GM13977 (cell line): ENCODE results near the gene ACO2.

Experiments used
- DNase-seq: peaks from one replicate; pipeline ENCODE4 v3.0.0; 2012; ENCODE audit warnings: low spot score
- CTCF ChIP-seq: IDR thresholded peaks from 2 replicates; pipeline ENCODE4 v1.5.1; 2012; ENCODE audit warnings: mild to moderate bottlenecking, control low read depth; ENCODE audit not compliant: insufficient read depth; ENCODE audit errors: extremely low read depth, missing control alignments
- in situ Hi-C: fragments of 300-500 bp; cut with MboI; formaldehyde crosslinking; loops from one replicate; pipeline ENCODE4 v1.12.0; 2022; ENCODE audit warnings: low sequenced_read_pairs, low pct_unique_long_range_greater_than_20kb, mixed read lengths, inconsistent platforms; ENCODE audit not compliant: unreplicated experiment

Gene ACO2

DNA sequence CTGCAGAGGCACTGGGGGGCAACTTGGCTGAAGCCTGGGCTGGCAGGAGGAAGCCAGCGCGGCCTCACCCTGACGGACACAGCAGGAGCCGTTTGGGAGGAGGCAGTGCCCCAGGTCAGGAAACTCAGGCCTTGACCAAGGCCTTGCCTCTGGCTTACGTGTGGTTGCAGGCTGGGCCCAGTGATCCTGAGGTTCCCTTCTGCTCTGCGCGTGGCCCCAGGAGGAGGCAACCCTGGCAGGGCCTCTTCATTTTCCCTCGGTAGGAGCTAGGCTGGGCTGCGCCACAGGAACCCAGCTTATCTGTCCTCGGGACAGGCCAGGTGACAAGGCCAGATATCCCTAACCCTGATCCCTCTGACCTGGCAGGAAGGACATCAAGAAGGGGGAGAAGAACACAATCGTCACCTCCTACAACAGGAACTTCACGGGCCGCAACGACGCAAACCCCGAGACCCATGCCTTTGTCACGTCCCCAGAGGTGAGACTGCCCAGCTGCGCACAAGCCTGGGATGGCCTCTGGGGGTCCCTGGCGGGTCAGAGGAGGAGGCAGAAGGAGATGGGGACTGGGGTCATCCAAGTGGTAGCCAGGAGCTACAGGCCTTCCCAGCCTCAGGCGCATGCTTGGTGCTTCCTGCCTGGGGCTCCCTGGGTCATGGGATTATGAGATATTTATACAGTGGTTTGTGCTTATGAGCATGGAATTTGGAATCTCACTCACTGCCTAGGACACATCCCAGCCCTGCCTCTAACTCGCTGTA is 54.7 kb downstream of the ACO2 start:
- in situ Hi-C loops, result no loop called here
- DNase-seq, result no peak
- no peak for TF ChIP-seq CTCF

DNA sequence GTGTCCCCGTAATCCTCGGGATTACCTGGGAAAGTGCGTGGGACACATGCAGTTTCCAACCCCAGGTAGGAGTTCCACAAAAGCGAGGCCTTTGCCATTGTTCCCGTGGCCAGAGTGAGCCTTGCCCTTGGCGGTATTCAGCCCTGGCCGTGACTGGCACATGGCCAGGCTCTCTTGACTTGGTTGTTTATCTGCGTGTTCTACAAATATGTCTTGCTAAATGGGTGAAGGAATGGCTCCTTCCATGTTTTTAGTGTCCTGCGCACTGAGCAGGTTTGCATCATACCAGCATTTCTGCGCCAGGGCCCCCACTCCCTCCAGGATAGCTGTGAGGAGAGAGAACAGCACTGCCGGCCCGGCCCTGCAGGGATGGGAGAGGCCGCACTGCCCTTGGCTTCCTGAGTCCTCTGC is 55.3 kb downstream of the ACO2 start:
- TF ChIP-seq CTCF, result no peak
- no peak for DNase-seq
- in situ Hi-C loops, result no loop called here

DNA sequence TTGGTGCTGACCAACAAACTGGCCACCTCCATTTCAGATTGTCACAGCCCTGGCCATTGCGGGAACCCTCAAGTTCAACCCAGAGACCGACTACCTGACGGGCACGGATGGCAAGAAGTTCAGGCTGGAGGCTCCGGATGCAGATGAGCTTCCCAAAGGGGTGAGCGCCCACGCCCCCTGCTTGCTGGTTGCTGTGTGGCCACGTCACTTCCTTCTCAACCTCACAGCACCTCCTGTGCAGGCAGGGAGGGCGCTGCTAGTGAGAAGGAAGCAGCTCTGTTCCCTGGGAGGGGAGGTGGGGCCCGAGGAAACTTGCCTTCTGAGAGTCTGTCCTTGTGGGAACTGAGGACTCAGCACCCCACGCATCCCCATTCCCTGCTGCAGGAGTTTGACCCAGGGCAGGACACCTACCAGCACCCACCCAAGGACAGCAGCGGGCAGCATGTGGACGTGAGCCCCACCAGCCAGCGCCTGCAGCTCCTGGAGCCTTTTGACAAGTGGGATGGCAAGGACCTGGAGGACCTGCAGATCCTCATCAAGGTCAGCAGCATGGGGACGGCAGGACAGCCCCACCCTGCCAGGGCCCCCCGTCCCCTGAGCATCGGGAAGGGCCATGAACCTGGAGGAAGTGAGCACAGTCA is 56.0 kb downstream of the ACO2 start:
- TF ChIP-seq CTCF, result peak; percentile 6
- DNase-seq, result peak; percentile 47
- in situ Hi-C loops, result no loop called here

DNA sequence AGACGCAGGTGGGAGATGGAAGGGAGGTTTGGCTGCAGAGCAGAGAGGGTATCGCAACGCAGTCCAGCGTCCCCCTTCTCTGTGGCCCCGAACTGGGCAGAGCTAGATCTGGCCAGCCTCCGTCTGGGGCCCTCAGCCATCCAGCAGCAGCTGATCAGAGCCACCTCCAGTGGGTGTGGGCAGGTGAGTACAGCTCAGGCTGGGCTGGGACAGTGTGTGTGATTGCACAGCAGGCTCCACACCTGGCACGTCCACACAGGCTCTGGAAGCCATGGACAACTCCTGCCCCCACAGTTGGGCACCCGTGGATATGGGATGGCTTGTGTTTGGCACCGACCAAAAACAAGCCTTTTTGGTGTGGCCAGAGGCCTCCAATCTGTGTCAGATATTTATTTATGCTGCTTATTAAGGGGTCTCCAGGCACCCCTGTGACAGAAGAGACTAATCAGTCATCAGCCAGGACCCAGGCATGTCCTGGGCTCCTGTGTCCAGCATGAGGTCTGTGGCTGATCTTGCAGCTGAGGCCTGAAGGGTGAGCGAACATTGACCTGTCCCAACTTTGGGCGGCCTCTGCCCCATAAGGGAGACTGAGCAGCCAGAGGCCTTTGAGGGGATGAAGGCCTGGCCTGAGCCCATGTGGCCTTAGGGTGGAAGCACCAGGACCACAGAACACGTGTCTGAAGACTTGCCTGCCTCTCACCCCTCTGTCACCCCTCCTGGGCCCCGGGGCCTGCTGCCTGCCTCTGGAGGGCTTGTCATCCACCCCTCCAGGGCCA is 56.7 kb downstream of the ACO2 start:
- TF ChIP-seq CTCF, result no peak
- in situ Hi-C loops, result no loop called here
- no peak for DNase-seq

- no peak for TF ChIP-seq CTCF
- no peak for DNase-seq
- in situ Hi-C loops, result no loop called here
These were observed 57.4 kb downstream of the ACO2 start for GRCh38 chr22:41526226-41526829.

- peak; percentile 77 for DNase-seq
- TF ChIP-seq CTCF, result peak; percentile 88
- in situ Hi-C loops, result no loop called here
These were observed 58.2 kb downstream of the ACO2 start for GRCh38 chr22:41526830-41527799.
